Measurements from ENCODE around the gene UROC1.

- TF ChIP-seq POLR2AphosphoS5 (IDR thresholded peaks at IDR 0.05; ENCODE audit: low read depth, low read length) (no peak), POLR2A (IDR thresholded peaks at IDR 0.05; ENCODE audit: low read depth, low read length) (no peak)
Measured at GRCh38 chr3:126536126-126536525, 18.6 kb upstream of the UROC1 start.
